ENCODE results near the gene APP.

The APP gene

DNA sequence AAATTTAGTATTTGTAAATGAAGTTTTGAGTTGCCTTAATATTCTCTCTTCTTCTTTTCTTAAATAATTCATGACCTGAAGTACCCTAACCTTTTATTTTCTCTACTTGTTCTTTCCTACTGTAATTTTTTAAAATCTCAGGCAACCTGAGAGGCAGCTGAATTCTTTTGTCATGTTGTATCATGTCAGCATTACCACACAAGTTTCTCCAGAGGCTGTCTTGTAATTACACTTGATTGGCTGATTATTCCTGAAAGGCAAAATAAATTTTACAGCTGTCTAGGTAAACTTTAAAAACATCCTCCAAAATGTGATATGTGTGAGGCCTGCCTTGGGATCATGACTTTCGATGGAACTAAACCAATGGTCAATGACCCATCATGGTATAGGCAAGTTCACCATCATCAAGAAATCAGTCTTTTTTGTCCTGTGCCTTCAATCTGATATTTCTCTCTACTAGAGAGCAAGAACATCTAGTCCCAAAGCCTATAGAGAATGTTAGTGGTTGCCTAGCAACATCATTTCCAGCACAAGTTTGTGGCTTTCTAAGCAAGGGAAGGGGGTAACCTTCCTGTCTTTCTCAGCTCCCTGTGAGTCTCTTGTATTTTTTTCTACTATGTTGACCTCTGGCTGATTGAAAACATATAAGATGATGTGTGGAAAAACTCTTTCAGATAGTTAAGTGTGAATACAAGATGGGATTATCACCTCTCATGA lies 320.3 kb downstream of the APP start:
- in situ Hi-C loops (cut with MboI; ENCODE audit: low sequenced_read_pairs), result loop anchor here (25.0 kb wide), 1 partner anchor 238 kb away; the partner anchor contains the start of gene MRPL39

DNA sequence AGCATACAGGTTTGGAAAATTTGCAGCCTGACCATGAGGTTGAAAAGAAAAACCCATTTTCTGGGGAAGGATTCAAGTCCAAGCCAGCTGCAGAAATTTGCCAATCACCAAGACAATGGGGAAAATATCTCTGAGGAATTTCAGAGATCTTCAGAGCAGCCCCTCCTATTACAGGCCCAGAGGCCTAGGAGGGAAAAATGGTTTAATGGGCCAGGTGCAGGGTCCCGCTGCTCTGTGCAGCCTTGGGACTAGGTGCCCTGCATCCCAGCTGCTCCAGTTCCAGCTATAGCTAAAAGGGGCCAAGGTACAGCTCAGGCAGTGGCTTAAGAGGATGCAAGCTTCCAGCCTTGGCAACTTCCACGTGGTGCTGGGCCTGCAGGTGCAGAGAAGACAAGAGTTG lies 322.3 kb downstream of the APP start:
- in situ Hi-C loops (cut with MboI; ENCODE audit: low sequenced_read_pairs), result no loop called here

DNA sequence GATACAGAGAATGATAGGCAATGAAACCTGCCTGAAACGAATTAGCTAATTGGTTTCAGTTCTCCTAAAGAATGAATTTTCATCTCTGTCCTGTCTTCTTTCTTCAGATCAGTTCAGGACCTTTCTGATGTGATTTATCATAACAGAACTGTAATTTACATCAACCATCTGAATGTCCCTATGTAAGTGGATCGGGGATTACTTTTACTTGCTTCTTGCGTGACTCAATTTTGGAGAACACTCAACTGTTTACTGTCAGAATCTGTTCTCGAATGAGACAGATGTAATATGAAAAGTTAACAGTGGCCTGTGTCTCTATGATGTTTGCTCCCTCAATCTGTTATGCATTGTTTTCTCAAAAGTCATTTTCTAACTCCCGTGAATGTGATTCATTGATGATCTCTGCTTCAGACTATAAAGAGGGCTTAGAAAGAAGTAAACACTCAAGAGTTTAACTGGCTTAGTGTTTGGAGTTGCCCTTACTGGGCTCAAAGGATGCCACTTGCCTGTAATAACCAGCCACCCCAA lies 324.8 kb downstream of the APP start:
- in situ Hi-C loops (cut with MboI; ENCODE audit: low sequenced_read_pairs), result no loop called here

DNA sequence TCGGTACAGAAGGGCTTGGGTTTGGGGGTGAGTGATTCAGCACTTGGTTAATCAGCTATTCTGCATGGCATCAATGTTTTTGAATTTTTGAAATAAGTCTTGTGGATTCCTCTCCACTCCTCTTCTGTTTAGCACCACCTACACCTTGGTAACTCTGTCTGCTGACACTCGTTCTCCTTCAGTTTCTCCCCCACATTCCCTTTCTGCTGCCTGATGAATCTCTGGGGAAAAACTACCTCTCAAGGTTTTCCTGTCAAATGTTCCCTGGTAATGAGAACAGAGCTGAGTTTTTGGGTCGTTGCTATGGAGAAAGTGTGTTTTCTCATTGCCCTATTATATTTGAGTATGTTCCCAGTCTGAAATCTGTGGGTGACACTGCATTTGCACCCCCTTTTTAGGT lies 327.6 kb downstream of the APP start:
- in situ Hi-C loops (cut with MboI; ENCODE audit: low sequenced_read_pairs), result no loop called here

DNA sequence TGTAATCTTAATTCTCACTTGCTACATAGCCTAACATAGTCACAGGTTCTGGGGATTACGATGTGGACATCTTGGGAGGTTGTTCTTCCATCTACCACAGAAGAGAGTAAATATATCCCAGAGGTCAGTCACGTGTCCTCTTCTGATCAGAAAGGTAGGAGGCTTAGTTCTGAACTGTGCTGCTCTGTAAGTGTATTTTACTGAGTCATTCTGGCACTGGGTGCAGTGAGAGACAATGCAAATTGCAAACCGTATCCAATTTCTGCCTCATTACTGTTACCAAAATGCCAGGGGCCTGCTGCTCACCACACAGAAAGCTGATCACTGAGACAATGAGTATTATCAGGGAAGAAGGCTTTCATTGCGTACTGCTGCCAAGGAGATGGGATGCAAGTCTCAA lies 331.8 kb downstream of the APP start:
- in situ Hi-C loops (cut with MboI; ENCODE audit: low sequenced_read_pairs), result no loop called here

- in situ Hi-C loops (cut with MboI; ENCODE audit: low sequenced_read_pairs), result no loop called here
Measured at GRCh38 chr21:25837533-25838265, 332.9 kb downstream of the APP start.

DNA sequence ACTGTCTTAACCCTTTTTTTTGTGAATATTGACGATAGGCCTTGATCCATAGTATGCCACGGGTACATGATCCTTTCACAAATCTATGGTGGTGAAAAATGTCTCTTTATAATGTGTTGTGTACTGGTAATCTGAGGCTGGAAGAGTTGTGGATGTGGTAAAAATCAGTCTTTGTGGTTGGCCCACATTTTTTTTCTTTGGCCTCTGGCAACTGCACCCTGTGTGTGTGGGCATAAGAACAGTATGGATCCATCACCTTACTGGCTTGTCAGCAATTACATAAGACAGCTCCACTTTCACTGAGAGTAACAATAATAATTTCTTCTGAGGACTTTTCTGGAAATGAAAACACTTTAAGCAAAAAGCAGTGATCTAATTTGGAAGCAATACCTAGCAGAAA lies 334.2 kb downstream of the APP start:
- in situ Hi-C loops (cut with MboI; ENCODE audit: low sequenced_read_pairs), result no loop called here

DNA sequence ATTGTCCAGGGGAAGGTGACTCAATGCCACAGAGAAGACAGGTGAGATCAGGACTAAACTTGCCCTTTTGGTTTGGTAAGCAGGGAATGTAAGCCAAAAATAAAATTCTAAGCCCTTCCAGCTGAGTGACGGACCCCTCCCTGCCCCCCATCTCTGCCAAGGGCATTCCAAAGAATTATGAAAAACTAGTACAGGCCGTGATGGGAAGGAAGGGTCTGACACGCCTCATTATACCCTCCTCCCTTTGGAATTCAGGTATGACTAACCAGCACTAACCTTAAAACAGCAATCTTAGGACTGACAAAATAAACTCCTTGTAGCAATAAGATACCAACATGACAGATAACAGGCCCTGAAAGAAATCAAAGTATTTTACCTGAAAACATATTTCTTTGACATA lies 336.2 kb downstream of the APP start:
- in situ Hi-C loops (cut with MboI; ENCODE audit: low sequenced_read_pairs), result no loop called here

DNA sequence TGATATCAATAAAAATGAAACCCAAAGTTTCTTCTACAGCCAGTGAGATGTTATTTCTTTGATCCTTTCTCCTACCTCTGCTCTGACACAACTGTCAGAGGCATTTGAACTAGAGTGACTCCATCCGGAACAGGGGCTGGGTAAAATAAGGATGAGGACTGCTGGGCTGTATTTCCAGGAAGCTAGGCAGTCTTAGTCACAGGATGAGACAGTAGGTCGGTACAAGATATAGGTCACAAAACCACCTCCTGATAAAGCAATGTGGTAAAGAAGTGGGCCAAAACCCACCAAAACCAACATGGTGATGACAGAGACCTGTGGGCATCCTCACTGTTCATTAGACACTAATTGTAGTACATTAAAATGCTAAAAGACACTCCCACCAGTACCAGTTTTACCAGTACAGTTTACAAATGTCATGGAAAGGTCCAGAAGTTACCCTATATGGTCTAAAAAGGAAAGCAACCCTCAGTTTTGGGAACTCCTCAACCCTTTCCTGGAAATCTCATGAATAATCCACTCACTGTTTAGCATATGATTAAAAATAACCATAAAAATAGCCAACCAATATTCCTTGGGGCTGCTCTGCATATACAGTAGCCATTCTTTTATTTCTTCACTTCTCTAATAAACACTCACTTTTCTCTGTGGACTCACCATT lies 339.1 kb downstream of the APP start:
- in situ Hi-C loops (cut with MboI; ENCODE audit: low sequenced_read_pairs), result no loop called here

Measured in HL-60/S4 treated with retinoic acid at 250 ng/mL for 4 days and 3 days (cell line).